ENCODE data around the gene CPLX3.

GRCh38 chr15:74800559-74801094 is 25.8 kb upstream of the CPLX3 start:
- no peak for TF ChIP-seq POLR2A (IDR thresholded peaks at IDR 0.05)
- TF ChIP-seq CTCF (IDR thresholded peaks at IDR 0.05), result no peak

All from upper lobe of left lung (tissue), 4 donors.